Amniotic epithelial cell (primary cell): ENCODE measurements around the gene NFILZ.

Experiments
- DNase-seq: peaks from one replicate; pipeline ENCODE4 v3.0.0-alpha.2; 2010; ENCODE audit warnings: low read depth

NFILZ gene

DNA sequence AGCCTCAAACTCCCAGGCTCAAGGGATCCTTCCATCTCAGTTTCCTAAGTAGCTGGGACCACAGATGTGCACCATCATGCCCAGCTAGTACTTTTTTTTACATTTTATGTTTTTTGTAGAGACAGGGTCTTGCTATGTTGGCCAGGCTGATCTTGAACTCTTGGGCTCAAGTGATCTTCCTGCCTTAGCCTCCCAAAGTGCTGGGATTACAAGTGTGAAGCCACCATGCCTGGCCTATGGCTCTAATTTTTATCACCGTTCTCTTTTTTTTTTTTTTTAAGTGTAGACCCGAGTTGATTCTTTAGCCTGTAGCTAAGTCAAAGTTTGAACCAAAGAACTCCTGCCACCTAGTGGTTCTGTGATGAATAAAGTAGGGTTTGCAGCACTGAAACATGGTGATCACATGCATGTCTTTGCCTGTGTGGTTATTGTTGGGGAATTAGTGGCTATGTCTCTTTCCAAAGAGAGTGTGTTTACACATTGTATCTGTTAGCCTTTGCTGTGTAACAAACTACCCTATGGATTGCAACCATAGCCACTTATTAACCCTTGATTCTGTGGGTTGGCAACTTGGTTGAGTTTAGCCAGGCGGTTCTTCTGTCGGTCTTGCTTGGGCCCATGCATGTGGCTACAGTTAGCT is 11.6 kb downstream of the NFILZ start:
- peak; percentile 54 for DNase-seq

DNA sequence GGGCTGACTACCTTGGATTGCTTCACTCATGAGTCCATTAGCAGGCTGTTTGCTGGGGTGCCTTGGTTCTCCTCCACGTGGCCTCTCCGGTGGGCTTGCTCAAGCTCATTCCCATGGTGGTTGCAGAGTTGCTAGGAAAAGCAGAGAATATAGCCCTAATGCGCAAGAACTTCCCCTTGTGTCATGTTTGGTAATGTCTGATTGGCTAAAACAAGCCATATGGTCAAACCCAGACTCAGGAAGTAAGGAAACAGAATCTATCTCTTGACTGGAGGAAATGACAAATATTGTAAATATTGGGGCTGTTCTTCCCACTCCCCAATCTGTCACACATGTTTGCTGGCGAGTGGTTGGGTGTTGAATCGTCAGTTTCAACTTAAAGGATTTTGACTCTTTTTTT is 12.1 kb downstream of the NFILZ start:
- no peak for DNase-seq

DNA sequence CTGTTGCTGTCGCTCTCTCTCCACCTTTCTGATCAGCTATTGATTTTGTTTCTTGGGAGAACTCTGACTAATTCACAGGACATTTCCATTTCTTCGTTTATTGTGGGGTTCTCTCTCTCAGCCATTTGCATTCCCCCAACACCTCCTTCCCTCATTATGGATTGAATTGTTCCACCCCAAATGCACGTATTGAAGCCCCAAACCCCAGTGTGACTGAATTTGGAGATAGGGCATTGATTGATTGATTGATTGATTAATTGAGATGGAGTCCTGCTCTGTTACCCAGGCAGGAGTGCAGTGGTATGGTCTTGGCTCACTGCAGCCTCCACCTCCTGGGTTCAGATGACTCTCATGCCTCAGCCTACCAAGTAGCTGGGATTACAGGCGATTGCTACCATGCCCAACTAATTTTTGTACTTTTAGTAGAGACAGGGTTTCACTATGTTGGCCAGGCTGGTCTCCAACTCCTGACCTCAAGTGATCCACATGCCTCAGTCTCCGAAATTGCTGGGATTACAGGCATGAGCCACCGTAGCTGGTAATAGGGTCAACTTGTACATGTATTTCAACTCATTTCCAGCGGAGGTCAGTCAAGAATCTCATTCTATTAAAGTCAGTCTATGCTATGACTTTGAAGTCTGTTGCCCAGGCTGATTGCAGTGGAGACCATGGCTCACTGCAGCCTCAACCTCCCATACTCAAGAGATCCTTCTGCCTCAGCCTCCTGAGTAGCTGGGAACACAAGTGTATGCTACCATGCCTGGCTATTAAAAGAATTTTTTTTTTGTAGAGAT is 13.6 kb downstream of the NFILZ start:
- no peak for DNase-seq

DNA sequence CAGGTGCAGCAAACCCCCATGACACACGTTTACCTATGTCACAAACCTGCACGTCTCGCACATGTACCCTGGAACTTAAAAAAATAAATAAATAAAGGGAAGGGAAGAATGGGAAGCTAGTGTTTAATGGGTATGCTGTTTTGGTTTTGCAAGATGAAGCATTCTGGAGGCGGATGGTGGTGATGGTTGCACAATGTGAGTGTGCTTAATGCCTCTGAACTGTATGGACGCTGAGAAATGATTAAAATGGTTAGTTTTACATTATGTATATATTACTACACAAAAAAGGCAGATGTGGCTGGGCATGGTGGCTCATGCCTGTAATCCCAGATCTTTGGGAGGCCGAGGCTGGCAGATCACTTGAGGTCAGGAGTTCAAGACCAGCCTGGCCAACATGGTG is 17.8 kb downstream of the NFILZ start:
- no peak for DNase-seq

DNA sequence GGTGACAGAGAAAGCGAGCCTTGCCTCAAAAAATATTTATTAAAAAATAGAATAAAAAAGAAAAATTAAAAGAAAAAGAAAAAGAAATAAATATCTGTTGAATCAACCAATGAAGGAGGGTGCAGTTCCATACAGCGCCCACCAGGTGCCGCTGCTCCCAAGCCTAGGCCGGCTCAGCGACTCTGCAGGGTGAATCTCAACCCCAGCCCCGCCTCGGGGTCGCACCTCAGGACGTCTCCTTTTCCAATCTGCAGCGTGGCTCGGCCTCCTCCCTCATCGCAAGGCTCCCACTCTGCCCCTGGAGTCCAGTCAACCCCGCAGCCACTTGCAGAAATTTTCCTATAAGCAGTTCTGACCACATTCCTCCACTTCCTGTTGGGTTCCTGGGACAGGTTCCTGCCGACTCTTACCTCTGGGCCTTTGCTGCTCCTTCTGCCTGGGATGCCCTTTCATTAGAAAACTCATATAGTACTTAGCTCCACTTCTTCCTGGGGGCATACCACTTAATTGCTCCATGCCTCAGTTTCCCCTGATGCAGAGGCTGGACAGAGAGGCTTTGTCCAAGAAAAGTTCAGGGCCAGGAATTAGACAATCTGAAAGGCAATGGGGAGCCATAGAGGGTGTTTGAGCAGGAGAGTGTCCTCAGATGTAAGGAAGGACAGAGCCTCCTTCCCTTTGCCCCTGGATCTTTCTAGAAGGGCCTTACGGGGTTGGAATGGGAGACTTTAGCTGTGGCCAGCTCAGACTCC is 24.3 kb downstream of the NFILZ start:
- DNase-seq, result peak; percentile 1

DNA sequence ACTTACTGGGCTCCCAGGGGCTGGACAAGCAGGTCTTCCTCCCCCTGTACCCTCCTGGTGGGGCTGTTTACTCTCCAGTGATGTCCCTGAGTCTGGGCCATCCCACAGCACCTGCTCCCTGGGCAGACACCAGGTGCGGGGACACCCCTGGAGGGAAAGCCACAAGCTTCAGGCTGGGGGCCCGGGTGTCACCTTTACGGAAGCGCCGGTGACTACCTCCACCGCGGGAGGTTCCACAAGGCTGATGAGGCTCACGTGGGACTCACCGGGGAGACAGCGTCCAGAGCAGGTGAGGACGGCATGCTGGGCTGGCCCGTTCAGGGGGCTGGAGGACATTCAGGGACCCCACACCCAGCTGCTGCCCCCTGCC is 24.9 kb downstream of the NFILZ start:
- DNase-seq, result no peak

DNA sequence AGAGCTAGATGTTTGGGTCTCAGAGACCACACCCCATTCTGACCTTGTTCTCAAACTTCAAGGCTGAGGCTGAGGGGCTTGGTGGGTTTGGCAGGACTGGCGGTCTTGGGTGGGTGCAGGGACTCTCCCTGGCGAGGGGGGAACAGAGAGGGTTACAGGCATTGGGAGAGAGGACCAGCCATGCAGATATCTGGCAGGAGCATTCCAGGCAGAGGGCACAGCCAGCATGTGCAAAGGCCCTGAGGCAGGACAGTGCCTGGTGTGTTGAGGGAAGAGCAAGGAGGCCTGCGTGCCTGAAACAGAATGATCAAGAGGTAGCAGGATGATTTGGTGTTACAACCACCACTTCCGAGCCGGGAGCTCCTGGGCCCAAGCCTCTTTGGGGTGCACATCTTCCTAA is 27.4 kb downstream of the NFILZ start:
- DNase-seq, result no peak

DNA sequence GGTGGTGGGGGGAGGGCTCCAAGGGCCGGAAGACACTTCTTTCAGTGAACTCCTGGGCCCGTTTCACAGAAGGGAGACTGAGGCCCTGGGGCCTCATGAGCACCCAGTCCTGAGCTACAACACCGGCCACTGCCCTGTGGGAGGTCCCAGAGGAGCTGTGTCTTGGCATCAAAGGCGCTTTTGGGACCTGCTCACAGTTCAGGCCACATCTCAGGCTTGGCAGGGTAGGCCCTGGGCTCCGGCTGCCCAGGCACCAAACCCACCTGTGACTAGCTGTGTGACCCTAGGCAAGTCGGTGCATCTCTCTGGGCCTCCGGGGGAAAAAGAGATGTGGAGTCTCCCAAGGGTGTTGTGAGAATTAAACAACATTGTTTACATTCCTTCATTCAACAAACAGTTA is 29.5 kb downstream of the NFILZ start:
- no peak for DNase-seq

DNA sequence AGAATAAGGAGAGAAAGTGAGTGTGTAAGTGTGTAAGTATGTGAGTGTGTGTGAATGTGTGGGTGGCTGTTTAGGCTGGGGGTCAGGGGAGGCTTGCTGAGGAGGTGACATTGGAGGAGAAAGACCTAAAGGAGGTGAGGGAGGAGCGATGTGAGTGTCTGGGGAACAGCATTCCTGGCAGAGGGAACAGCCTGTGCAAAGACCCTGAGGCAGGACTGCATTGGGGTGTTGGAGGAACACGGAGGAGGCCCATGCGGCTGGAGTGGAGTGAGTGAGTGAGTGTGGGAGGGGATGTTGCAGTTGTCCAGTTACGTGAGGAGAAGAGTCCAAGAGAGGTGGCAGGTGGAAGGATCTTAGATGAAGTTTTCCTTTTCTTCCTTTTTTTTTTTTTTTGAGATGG is 31.8 kb downstream of the NFILZ start:
- DNase-seq, result no peak

DNA sequence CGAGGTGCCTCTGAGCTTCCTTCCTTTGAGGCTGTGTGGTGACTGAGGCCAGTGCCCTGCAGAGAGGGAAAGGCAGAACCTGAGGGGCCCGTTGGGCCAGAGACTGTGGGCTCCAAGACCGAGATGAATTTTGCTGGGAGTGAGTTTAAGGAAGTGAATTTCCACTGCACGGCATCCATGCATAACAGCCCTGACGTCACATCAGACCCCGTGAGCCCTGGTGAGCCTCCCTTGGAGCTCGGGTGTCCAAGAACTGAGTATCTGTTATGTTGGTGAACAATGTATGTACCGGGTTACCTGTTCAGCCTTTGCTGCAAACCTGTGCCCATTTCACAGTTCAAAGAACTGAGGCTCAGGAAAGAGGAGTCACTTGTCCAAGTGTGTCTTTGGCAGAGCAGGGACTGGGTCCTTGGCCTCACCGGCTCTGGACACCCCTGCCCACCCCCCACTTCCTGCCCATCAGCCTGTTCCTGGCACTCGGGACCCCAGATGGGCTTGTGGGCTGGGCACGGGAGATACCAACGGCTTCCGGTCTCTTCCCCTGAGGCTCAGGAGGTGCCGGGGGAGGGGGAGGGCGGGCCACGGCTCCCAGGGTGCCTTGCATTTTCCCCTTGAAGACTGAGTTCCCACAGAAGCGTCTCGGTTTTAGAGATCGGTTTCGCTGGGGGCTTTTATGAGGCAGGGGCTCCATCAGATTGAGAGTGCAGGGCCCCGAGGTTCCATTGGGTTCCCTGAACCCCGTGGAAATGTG is 33.7 kb downstream of the NFILZ start:
- DNase-seq, result no peak

DNA sequence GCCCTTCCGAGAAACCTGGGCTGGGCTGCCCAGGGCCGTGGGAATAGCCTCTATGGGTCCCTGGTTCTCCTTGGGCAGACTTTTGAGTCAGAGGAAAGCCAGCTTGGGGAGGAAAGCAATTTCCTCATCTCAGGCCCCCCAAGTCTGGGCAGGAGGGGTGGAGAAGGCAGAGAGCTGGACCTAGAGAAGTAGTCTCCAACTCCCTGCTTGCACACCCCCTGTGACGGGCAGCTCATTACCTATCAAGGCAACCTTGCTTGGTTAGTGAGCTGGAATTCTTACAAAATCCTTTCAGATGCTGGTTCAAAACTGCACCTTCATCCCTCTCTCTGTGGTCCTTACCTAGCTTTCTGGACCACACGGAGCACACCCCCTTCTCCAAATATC is 34.2 kb downstream of the NFILZ start:
- DNase-seq, result no peak

DNA sequence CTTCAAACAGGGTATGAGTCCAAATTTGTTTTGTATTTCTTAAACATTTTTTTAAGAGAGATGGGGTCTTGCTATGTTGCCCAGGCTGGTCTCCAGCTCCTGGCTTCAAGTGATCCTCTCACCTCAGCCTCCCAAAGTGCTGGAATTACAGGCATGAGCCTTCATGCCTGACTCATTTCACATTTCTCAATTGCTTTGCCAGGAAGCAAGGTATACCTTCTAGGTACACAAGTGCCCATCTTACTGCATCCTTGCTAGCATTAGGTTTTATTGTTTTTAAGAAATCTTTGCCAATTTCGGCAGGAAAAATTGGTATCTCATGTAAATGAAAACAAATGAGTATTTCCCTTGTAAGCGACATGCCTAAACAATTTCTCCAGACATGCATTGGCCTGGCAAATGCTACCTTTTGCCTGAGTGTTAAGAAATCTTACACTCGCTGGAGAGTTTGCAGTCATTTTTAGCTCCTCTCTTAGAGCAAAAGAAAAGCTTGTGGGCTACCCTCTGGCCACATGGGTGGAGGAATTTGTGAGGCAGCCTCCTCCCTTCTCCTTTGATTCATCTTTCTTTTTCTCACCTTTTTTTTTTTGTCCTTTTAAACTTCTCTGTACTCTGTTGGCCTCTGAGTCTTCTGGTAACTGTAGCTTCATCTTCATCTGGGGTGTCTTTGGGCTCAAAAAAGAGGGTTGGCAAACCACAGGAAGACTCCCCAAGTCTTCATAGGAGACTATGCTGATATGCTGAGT is 35.2 kb downstream of the NFILZ start:
- DNase-seq, result no peak

DNA sequence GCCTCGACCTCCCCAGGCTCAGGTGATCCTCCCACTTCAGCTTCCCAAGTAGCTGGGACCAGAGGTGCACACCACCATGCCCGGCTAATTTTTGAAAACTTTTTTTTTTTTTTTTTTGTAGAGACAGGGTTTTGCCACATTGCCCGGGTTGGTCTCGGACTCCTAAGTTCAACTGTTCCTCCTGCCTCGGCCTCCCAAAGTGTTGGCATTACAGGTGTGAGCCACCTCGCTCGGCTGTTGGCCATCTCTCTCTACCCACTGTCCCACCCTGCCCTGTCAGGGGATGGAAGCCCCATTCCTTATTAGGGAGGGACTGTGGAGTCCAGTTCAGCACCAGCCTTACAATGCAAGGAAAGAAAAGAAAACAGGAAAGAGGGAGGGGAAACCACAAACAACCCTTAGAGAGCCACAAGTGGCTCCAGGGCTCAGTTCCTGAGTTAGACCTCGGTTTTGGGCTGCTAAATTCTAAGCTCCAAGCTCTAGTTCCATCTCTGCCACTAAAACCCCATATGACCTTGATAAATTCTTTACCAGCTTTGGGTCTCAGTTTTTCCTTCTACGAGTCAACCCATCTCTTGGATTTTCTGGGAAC is 36.5 kb downstream of the NFILZ start:
- no peak for DNase-seq

DNA sequence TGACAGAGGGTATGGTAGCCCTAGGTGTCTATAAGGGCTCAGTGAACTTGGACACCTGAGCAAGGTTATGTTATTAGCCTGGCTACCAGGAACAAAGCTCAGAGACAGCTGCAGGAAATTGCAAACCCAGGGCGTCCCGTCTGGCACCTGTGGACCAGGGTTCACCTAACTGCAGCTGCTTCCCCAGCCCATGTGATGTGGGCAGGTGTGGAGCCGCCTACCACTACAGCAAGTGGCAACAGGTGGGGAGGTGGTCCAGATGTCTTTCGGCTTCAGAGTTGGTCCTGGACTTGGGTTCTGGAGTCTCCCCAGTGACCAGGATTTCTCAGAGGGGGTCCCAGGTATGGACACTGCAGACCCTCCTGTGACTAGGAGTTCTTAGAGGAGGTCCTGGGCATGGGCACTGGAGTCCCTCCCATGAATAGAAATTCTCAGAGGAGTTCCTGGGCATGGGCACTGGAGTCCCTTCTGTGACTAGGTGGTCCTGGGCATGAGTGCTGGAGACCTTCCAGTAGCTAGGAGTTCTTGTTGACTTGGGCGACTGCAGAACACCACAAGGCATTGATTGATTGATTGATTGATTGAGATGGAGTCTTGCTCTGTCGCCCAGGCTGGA is 43.0 kb downstream of the NFILZ start:
- DNase-seq, result no peak

DNA sequence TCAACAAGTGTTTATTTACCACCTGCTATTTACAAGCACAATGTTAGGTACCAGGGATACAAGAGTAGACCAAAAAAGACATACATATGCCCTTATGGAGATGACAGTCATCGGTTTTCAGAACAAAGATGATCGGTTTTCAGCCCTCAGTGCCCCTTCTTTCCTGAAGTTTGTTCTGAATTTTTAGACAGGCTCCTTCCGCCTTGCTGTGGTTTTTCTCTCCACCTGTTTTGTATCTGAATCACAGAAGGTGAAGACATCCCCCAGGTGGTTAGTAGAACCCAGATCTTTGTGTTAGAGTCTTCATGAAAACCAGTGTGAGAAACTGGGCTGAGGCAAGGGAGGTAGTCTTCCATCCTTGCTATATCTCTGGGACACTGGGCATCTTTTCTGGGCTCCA is 44.6 kb downstream of the NFILZ start:
- no peak for DNase-seq

DNA sequence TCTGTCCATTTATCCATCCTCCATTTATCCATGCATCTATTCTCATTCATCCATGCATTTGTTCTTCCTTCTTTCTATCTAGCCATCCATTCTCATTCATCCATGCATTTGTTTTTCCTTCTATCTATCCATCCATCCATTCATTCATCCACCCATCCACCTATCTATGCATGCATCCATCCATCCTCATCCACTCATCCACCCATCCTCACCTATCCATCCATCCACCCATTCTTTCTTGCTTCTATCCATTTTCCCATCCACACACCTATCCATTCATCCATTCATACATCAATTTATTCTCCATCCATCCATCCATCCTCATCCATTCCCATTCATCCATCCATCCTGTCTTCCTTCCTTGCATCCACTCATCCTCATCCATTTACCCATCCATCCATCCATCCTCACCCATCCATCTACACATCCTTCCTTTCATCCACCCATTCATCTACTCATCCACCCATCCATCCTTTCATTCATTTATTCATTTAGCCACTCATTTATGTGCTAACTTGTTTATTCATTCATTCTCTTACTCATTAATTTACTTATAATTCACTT is 47.9 kb downstream of the NFILZ start:
- no peak for DNase-seq
